Stimulated activated CD8-positive, alpha-beta memory T cell treated with anti-CD3 and anti-CD28 coated beads, Interleukin-2, amount 100 ng/mL, for 1 hour (primary cell): ENCODE measurements around the gene KLF3.

Experiments used
- DNase-seq, 2 donors: peaks; one replicate each; pipeline ENCODE4 v3.0.0-alpha.2; 2020; ENCODE audit warnings: low read depth in 2 of 2

Gene KLF3

GRCh38 chr4:38656111-38656510 lies 7.9 kb upstream of the KLF3 start:
- DNase-seq: no peak

DNA sequence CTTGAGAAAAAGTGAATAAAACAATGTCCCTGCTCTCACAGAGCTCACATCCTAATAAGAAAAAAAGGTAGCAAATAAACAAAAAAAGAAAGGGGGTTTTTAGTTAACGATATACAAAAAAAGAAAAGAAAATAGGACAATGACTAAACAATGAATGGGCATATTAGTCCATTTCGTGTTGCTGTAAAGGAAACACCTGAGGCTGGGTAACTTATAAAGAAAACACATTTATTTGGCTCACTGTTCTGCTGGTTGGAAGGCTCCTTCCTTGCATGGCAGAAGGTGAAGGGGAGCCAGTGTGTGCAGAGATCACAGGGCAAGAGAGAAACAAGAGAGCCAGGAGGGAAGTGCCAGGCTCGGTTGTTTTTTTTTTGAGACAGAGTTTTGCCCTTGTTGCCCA lies 4.7 kb upstream of the KLF3 start:
- no peak for DNase-seq

GRCh38 chr4:38660838-38661237 lies 3.2 kb upstream of the KLF3 start:
- DNase-seq: no peak

- no peak for DNase-seq
Measured at GRCh38 chr4:38661371-38661770, 2.6 kb upstream of the KLF3 start.

- DNase-seq: no peak
Measured at GRCh38 chr4:38662522-38663089, 1.4 kb upstream of the KLF3 start.

GRCh38 chr4:38663090-38663800 lies 754 bp upstream of the KLF3 start:
- DNase-seq: no peak

- peak in 1 of 2 donors; percentile 14 for DNase-seq
Measured at GRCh38 chr4:38664706-38665401, 855 bp downstream of the KLF3 start.

- DNase-seq: no peak
Measured at GRCh38 chr4:38665551-38666411, 1.8 kb downstream of the KLF3 start.

DNA sequence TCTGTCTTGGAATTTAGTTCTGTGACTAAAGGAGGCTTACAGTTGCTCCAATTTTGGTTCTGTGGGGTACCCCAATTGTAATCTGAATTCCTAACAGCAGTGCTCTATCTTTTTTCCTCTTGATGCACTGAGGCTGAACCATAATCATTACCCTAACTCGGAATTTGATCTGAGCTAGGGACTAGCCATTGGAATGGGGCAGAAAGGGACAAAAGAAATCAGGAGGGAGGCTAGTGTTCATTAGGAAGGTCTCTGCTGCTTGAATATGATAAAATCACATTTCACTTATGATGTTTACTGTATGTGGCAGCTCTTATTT lies 2.7 kb downstream of the KLF3 start:
- DNase-seq: no peak

DNA sequence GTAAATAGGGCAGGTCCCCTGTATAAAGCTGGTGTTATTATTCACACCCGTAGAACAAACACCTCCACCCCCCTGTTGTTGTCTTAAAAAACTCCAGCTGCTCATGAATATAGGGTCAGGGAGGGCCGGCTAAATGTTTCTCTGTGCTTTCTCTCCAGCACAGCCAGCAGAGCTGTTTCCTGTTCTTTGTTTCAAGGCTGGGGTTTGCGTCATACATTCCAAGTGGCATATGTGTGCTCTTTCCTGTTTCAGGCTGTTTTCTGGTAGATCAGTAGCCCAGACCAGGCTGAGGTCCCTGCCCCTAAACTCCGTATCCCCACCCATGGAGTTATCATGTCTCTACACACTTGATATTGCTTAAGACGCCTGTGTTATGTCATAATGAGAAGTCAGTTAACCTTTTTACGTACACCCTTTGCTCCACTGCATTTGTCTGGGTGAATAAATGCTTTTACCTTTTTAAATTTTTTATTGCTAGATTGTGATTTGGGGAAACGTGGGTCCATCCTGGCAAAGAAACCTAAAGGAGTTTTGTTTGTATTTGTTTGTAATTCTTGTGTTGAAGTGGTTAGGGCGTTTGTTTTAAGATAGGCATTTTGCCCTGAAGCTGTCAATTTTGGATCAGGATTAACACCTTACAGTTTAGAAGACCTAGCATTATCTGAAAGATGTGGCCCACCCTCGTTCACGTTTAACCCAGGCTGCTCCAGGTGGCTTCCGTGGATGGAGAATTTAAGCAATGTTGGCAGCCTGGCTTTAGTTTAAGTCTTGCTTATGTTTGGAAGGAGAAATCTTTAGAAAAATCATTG lies 3.3 kb downstream of the KLF3 start:
- DNase-seq: peak in 1 of 2 donors; percentile 26

- DNase-seq: no peak
Measured at GRCh38 chr4:38668203-38668971, 4.4 kb downstream of the KLF3 start.

DNA sequence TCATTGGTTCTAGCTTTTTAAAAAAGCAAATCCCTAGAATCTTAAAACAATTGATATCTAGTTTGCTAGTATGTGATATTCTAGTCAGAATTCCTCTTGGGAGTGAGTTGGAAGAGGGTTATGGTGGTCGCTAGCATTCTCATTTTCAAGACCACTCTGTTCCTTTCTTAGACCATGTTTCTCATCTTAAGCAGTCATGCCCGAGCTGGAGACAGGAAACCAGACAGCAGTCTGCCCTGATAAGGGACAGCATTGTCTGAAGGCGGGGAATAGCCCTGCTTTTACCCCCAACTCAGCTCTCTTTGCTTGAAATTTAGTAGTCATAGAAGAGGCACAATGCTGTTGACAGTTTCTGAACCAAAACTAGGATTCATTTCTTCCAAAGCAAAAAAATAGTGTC lies 5.2 kb downstream of the KLF3 start:
- DNase-seq: no peak

DNA sequence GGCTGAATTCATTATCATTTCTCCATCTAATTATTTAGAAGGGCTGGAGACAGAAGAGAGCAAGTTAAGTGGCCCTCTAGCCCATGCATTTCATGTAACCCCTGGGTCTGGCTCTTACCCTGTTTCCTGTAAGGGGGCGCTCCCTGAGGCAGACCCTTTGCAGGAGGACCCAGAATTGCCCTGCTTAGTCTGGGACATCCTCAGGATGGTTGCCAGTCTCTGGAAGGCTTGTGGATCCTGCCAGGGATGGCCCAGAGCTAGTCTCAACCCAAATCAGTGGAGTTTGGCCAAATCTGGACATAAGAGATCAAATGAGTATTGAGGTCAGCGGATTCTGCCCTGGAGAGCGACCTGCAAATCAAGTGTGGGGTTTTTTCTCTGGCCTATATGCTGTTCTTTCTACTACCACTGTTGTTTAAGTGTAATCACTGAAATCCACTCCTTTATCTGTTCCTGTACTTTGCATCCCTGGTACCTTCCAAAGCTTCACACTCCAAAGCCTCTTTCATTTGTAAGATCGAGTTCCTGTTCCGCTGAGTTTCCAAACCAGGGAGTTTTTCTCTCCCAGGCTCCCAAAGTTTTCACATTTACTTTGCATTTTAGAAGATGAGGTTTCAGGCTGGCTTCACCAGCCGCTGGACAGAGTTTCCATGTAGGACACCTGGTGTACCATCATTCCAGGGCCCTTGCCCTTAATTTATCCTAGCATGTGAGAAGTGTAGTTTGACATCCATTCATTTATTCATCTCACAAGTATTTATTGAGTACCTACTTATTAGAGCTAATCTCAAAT lies 6.3 kb downstream of the KLF3 start:
- no peak for DNase-seq

DNA sequence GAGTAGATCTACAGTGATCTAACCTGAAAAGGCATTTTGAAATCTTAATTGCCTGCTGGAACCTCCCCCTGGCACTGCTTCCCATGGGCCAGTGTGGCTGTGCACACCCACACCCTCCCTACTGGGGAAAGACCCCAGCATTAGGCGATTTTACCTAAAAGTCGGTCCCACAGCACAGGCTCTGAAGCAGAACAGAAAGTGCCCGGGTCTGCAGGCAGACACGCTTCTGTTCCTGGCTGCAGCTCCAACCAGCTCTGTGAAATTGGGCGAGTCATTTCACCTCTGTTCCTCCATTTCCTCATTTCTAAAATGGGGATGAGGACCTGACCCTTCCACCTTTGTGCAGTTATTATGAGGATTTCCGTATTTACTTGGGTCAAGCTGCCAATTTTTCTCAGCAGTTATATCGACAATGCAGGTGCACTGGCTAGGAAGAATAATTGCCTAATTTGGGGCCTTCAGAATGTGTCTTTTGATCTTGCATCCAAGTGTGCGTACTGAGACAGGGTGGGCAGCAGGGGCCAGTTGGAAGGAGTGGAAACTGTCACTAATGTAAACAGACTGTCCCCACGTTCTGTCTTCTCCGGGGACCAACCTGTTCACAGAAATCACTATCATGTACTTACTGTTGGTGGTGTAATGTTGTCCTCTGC lies 7.1 kb downstream of the KLF3 start:
- DNase-seq: no peak

GRCh38 chr4:38671592-38671940 lies 7.6 kb downstream of the KLF3 start:
- no peak for DNase-seq

DNA sequence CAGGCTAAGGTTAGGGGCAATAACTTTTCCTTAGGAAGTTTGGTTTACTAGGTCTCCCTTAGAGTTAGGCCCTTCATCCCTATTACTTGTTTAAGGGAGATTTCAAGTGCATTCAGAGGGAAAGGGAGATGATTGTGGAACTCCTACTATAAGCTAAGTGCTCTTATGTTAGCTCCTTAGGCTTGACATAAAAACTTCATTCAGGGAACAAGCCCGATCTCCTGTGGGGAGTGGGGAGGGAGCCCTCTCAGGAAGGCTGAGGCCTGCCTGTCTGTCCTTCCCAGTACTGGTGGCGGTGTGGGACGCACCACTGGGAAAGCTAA lies 8.0 kb downstream of the KLF3 start:
- no peak for DNase-seq

- no peak for DNase-seq
Measured at GRCh38 chr4:38672397-38673129, 8.6 kb downstream of the KLF3 start.

GRCh38 chr4:38673130-38673978 lies 9.4 kb downstream of the KLF3 start:
- DNase-seq: no peak
